GM18517 (cell line): ENCODE measurements around the gene RPL39L.

Source experiments
- ATAC-seq: cut with Tn5 transposase; IDR thresholded peaks from one replicate; pipeline ENCODE4 v1.9.1; 2021; ENCODE audit warnings: mild to moderate bottlenecking, moderate library complexity; ENCODE audit not compliant: unreplicated experiment

The RPL39L gene

DNA sequence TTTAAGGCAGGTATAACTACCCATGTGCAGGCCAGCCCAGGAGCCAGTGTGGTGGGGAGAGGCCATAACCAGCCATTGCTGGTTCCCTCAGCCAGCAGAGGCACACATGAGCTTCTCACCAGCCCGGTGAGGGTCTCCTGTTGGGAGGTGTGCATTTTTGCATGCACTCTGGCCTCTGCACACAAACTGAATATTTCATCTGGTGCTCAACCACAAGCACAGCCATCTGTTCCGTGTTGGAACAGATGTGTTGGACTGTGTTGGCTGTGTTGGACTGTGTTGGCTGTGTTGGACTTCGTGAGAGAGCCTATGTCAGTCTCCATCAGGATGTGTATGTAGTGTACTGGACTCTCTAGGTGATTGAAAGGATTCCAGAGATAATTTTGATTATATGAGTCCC is 67.2 kb downstream of the RPL39L start:
- no peak for ATAC-seq
